22Rv1 (cell line): ENCODE results near the gene HDHD2.

Experiments used
- ZFX ChIP-seq: fragments of 450-650 bp; IDR thresholded peaks from 2 replicates; pipeline ENCODE4 v1.6.1; 2017; ENCODE audit warnings: antibody characterized with exemption, borderline replicate concordance
- TF ChIP-seq, protein P1 (sequence below): fragments of 450-650 bp; IDR thresholded peaks from 2 replicates; pipeline ENCODE4 v1.5.1; 2017; ENCODE audit warnings: mild to moderate bottlenecking

- TF ChIP-seq, protein P1, sequence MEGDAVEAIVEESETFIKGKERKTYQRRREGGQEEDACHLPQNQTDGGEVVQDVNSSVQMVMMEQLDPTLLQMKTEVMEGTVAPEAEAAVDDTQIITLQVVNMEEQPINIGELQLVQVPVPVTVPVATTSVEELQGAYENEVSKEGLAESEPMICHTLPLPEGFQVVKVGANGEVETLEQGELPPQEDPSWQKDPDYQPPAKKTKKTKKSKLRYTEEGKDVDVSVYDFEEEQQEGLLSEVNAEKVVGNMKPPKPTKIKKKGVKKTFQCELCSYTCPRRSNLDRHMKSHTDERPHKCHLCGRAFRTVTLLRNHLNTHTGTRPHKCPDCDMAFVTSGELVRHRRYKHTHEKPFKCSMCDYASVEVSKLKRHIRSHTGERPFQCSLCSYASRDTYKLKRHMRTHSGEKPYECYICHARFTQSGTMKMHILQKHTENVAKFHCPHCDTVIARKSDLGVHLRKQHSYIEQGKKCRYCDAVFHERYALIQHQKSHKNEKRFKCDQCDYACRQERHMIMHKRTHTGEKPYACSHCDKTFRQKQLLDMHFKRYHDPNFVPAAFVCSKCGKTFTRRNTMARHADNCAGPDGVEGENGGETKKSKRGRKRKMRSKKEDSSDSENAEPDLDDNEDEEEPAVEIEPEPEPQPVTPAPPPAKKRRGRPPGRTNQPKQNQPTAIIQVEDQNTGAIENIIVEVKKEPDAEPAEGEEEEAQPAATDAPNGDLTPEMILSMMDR: no peak
- TF ChIP-seq ZFX: no peak
Measured at GRCh38 chr18:47150029-47150823, at the start of gene HDHD2.
